Progenitor cell of endocrine pancreas (in vitro differentiated cells): ENCODE measurements around the gene GNMT. TPM values are rescaled to one million over a fixed set of nuclear protein-coding genes. Genes with fewer than 3 reads are reported as not detected.

Experiments
- DNase-seq: peaks from one replicate; pipeline ENCODE4 v3.0.0; 2021; ENCODE audit warnings: low spot score; ENCODE audit not compliant: unreplicated experiment
- H3K27ac Mint-ChIP-seq: 2 replicates; pipeline ENCODE4 v1.8.0; 2021; ENCODE audit warnings: mild to moderate bottlenecking, moderate library complexity, mixed read lengths
- H3K27me3 Mint-ChIP-seq: 2 replicates; pipeline ENCODE4 v1.8.0; 2021; ENCODE audit warnings: mixed read lengths
- H3K36me3 Mint-ChIP-seq: 2 replicates; pipeline ENCODE4 v1.8.0; 2022; ENCODE audit warnings: mixed read lengths; ENCODE audit not compliant: insufficient read depth
- H3K4me1 Mint-ChIP-seq: 2 replicates; pipeline ENCODE4 v1.8.0; 2021; ENCODE audit warnings: low read depth, mixed read lengths
- H3K4me3 Mint-ChIP-seq: 2 replicates; pipeline ENCODE4 v1.8.0; 2021; ENCODE audit warnings: low read depth, mild to moderate bottlenecking, moderate library complexity, mixed read lengths
- H3K9me3 Mint-ChIP-seq: 2 replicates; pipeline ENCODE4 v1.8.0; 2021; ENCODE audit warnings: low read depth, mixed read lengths
- total RNA-seq: library from RNA; stranded (reverse); gene quantifications from 2 replicates; pipeline ENCODE4 v1.2.1, GENCODE V29; 2021
- TF ChIP-seq, protein P1 (sequence below): fragments of 200-600 bp; sonication (generic); IDR thresholded peaks from one replicate; pipeline ENCODE4 v1.5.0; 2021; ENCODE audit warnings: antibody characterized with exemption, mild to moderate bottlenecking; ENCODE audit not compliant: unreplicated experiment

The GNMT gene
- total RNA-seq, 1 donor from 2014 or later, result 1.3 TPM

DNA sequence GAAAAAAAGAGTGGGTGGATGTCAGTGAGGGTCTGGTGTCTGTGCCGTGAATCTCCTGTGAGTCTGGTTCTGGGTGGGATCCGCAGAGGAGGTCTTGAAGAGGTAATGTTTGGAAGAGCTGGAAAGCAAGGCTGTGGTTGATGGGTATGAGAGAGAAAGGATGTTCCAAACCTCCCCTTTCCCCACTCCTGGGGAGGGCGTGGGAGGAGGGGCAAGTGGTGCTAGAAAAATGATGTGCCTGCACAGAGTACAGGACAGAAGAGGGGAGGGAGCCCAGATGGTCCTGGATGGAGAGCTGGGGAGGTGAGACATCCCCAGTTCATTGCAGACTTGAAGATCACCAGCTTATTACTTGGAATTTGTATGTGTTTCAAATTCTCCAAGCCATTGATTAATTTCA is 28.1 kb upstream of the GNMT start:
- DNase-seq, result no peak
- H3K4me3 Mint-ChIP-seq, result no peak overlapping the region
- H3K27me3 Mint-ChIP-seq, result no peaks in the 10 kb centered on the region
- peaks cover 23% of the 10 kb centered on the region for H3K4me1 Mint-ChIP-seq
- TF ChIP-seq, protein P1, sequence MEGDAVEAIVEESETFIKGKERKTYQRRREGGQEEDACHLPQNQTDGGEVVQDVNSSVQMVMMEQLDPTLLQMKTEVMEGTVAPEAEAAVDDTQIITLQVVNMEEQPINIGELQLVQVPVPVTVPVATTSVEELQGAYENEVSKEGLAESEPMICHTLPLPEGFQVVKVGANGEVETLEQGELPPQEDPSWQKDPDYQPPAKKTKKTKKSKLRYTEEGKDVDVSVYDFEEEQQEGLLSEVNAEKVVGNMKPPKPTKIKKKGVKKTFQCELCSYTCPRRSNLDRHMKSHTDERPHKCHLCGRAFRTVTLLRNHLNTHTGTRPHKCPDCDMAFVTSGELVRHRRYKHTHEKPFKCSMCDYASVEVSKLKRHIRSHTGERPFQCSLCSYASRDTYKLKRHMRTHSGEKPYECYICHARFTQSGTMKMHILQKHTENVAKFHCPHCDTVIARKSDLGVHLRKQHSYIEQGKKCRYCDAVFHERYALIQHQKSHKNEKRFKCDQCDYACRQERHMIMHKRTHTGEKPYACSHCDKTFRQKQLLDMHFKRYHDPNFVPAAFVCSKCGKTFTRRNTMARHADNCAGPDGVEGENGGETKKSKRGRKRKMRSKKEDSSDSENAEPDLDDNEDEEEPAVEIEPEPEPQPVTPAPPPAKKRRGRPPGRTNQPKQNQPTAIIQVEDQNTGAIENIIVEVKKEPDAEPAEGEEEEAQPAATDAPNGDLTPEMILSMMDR, result no peak
- peaks cover 10% of the 10 kb centered on the region for H3K36me3 Mint-ChIP-seq
- H3K9me3 Mint-ChIP-seq, result no peaks in the 10 kb centered on the region
- peak overlapping the region; percentile 46 for H3K27ac Mint-ChIP-seq

DNA sequence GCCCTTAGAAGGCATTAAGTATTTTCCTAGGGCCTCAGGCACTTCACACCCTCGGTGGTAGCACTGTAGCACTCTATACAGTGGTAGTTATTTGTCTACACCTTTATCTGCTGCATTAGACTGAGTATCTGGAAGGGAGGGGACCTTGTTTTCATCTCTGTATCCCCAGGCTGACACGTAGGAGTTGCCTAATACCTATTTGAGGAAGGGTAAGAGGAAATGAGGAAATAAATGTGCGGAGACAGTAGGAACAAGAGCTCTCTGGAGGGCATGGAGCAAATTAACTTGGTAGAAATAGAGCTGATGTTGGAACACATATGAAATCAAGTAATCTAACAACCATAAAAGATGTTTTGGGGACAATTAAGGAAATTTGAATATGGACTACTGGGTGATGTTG is 27.3 kb upstream of the GNMT start:
- Mint-ChIP-seq H3K9me3 (no peaks in the 10 kb centered on the region), H3K27ac (peak overlapping the region; percentile 31), H3K36me3 (peaks cover 12% of the 10 kb centered on the region), H3K4me1 (peaks cover 23% of the 10 kb centered on the region), H3K27me3 (no peaks in the 10 kb centered on the region), H3K4me3 (no peak overlapping the region)
- TF ChIP-seq, protein P1, result no peak
- DNase-seq, result no peak

- no peak overlapping the region for H3K4me3 Mint-ChIP-seq
- H3K9me3 Mint-ChIP-seq, result no peaks in the 10 kb centered on the region
- no peak for DNase-seq
- TF ChIP-seq, protein P1, result no peak
- no peak overlapping the region for H3K27ac Mint-ChIP-seq
- H3K36me3 Mint-ChIP-seq, result peaks cover 12% of the 10 kb centered on the region
- H3K4me1 Mint-ChIP-seq, result peaks cover 12% of the 10 kb centered on the region
- H3K27me3 Mint-ChIP-seq, result no peaks in the 10 kb centered on the region
These were observed 25.2 kb upstream of the GNMT start for GRCh38 chr6:42935322-42935721.

DNA sequence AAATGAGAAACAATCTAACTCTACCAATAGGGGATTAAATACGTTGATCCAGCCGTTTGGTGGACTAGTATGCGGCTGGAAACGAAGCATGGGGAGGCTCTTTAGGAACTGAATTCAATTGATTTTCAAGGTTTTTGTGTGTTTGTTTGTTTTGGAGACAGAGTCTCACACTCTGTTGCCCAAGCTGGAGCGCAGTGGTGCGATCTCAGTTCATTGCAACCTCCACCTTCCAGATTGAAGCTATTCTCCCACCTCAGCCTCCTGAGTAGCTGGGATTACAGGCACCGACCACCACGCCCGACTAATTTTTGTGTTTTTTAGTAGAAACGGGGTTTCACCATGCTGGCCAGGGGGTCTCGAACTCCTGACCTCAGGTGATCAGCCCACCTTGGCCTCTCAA is 24.2 kb upstream of the GNMT start:
- Mint-ChIP-seq H3K4me3 (no peak overlapping the region), H3K27ac (no peak overlapping the region), H3K9me3 (no peaks in the 10 kb centered on the region), H3K27me3 (no peaks in the 10 kb centered on the region), H3K4me1 (peaks cover 5% of the 10 kb centered on the region), H3K36me3 (peaks cover 12% of the 10 kb centered on the region)
- DNase-seq, result no peak
- TF ChIP-seq, protein P1, result no peak

DNA sequence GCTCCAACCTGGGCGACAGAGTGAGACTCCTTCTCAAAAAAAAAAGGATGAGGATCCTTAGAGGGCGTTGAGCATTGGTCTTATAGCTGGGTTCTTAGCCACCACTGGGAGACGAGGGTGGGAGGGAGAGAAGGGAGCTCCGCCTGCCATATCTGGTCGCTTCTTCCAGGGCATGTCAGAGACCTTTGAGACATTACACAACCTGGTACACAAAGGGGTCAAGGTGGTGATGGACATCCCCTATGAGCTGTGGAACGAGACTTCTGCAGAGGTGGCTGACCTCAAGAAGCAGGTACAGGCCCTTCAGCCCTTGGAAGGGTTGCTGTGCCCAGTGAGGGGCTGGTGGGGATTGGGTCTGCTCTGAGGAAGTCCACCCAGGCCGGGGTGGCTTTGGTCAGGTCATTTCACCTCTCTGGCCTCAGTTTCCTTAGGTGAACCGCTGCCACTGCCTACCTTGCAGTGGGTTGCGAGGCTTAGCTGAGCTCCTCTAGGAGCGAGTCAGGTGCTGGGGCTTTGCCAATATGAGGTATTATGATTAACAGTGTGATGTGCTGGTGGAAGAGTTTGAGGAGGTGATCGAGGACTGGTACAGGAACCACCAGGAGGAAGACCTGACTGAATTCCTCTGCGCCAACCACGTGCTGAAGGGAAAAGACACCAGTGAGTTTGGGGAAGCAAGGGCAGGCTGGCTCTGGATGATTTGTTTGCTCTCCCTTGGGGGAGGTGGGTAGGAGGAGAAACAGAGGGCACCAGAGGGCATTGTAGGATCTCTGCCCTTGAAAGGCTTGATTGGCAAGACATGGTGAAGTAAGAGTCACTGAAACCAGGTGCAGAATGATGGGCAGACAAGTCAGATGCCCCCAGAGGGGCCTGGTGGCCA is 22.8 kb upstream of the GNMT start:
- Mint-ChIP-seq H3K9me3 (no peaks in the 10 kb centered on the region), H3K27ac (no peak overlapping the region), H3K36me3 (peaks cover 10% of the 10 kb centered on the region), H3K27me3 (no peaks in the 10 kb centered on the region), H3K4me3 (no peak overlapping the region), H3K4me1 (no peaks in the 10 kb centered on the region)
- DNase-seq, result no peak
- TF ChIP-seq, protein P1, result no peak
